HCT116 (cell line): ENCODE measurements around the gene RANBP6. TPM values are rescaled to one million over a fixed set of nuclear protein-coding genes. Genes with fewer than 3 reads are reported as not detected.

Source experiments
- ATAC-seq: fragments of 200-7000 bp; cut with Tn5 transposase; 2 replicates; pipeline ENCODE4 v1.9.1; 2020; ENCODE audit warnings: mild to moderate bottlenecking, moderate library complexity
- BruUV-seq: library from RNA; stranded (reverse); fragments of 400-500 nt; replicated peaks from 2 replicates; lab custom pipeline; 2021; lab: Mats Ljungman, UMichigan
- CTCF ChIA-PET: fragments of 300-600 bp; sonication (Branson Sonifier 250); formaldehyde crosslinking; loops from one replicate; lab custom pipeline; 2021; ENCODE audit warnings: antibody characterized with exemption; lab: Charles Lee
- POLR2A ChIA-PET: fragments of 300-600, 350-600 bp; sonication (Branson Sonifier 250); formaldehyde crosslinking; loops from one replicate; lab custom pipeline; 2021; ENCODE audit warnings: antibody characterized with exemption; lab: Charles Lee
- RAD21 ChIA-PET, 2 experiments: fragments of 300-600 bp; sonication (Branson Sonifier 250); formaldehyde crosslinking; loops; one replicate each; lab custom pipeline; 2023; ENCODE audit warnings: low total read pairs in 2 of 2; ENCODE audit not compliant: uncharacterized antibody in 2 of 2, unreplicated experiment in 2 of 2, low non-redundant PET in 1 of 2; lab: Charles Lee
- DNase-seq: peaks from one replicate; pipeline ENCODE4 v3.0.0-alpha.2; 2010; ENCODE audit warnings: low read depth, low spot score
- H2AFZ ChIP-seq: fragments of 200-600 bp; shearing (Covaris generic), sonication (generic); 2 replicates; pipeline ENCODE4 v1.6.1; 2017; ENCODE audit warnings: low read depth, mixed run types, mixed read lengths, antibody characterized with exemption, low read length; ENCODE audit not compliant: poor library complexity, severe bottlenecking
- H3K27ac ChIP-seq: 2 replicates; pipeline ENCODE4 v1.5.1; 2012; ENCODE audit warnings: low read depth, low read length
- H3K27me3 ChIP-seq: fragments of 200-600 bp; sonication (generic); 2 replicates; pipeline ENCODE4 v1.6.1; 2016; ENCODE audit warnings: mixed run types, low read length, mixed read lengths; ENCODE audit not compliant: insufficient read depth
- H3K36me3 ChIP-seq, 2 experiments: fragments of 200-500 bp in 1 of 2; fragments of 200-600 bp in 1 of 2; sonication (Bioruptor generic) in 1 of 2; sonication (generic) in 1 of 2; 2 replicates each; pipeline versions ENCODE4 v1.5.1 to v1.6.1; 2014 to 2016; ENCODE audit warnings: low read length in 2 of 2, inconsistent platforms in 1 of 2, mixed read lengths in 1 of 2, mixed run types in 1 of 2; ENCODE audit not compliant: insufficient read depth in 2 of 2, control insufficient read depth in 1 of 2
- H3K4me1 ChIP-seq, 2 experiments: fragments of 200-600 bp in 1 of 2; sonication (generic) in 1 of 2; 2 replicates each; pipeline versions ENCODE4 v1.5.1 to v1.6.1; 2012 to 2017; ENCODE audit warnings: low read length in 2 of 2, inconsistent platforms in 1 of 2, mild to moderate bottlenecking in 1 of 2, mixed read lengths in 1 of 2, mixed run types in 1 of 2, moderate library complexity in 1 of 2; ENCODE audit not compliant: insufficient read depth in 2 of 2, control insufficient read depth in 1 of 2
- H3K4me2 ChIP-seq: fragments of 200-600 bp; sonication (generic); 2 replicates; pipeline ENCODE4 v1.6.1; 2017; ENCODE audit warnings: mixed run types, low read length, mixed read lengths
- H3K4me3 ChIP-seq, 2 experiments: fragments of 200-600 bp in 1 of 2; sonication (generic) in 1 of 2; replicated peaks in 1 of 2; 2 replicates each; pipeline ENCODE4 v1.5.1; 2011 to 2016; ENCODE audit warnings: low read length in 2 of 2, control low read depth in 1 of 2, low read depth in 1 of 2, mild to moderate bottlenecking in 1 of 2, mixed read lengths in 1 of 2, mixed run types in 1 of 2
- H3K79me2 ChIP-seq: fragments of 200-600 bp; sonication (generic); 2 replicates; pipeline ENCODE4 v1.6.1; 2017; ENCODE audit warnings: mild to moderate bottlenecking, mixed run types, low read length, moderate library complexity, mixed read lengths; ENCODE audit not compliant: insufficient read depth
- H3K9ac ChIP-seq: fragments of 200-600 bp; sonication (generic); 2 replicates; pipeline ENCODE4 v1.6.1; 2016; ENCODE audit warnings: low read length, mixed read lengths
- H3K9me2 ChIP-seq: fragments of 200-600 bp; sonication (generic), shearing (Covaris generic); 2 replicates; pipeline ENCODE4 v1.6.1; 2017; ENCODE audit warnings: mixed run types, mild to moderate bottlenecking, moderate library complexity; ENCODE audit not compliant: insufficient read depth
- H3K9me3 ChIP-seq, 2 experiments: fragments of 200-500 bp in 1 of 2; fragments of 200-600 bp in 1 of 2; sonication (Bioruptor generic) in 1 of 2; sonication (generic) in 1 of 2; 2 replicates each; pipeline ENCODE4 v1.6.1; 2014 to 2017; ENCODE audit warnings: low read length in 2 of 2, mixed read lengths in 2 of 2, inconsistent platforms in 1 of 2, low read depth in 1 of 2, mild to moderate bottlenecking in 1 of 2, mixed run types in 1 of 2, moderate library complexity in 1 of 2; ENCODE audit not compliant: control insufficient read depth in 1 of 2, insufficient read depth in 1 of 2
- H4K20me1 ChIP-seq: fragments of 200-600 bp; sonication (generic), shearing (Covaris generic); 2 replicates; pipeline ENCODE4 v1.6.1; 2017; ENCODE audit warnings: mixed run types, mild to moderate bottlenecking, moderate library complexity; ENCODE audit not compliant: insufficient read depth
- ATF3 ChIP-seq: IDR thresholded peaks from 2 replicates; pipeline ENCODE4 v1.6.1; 2012
- CEBPB ChIP-seq: IDR thresholded peaks from 2 replicates; pipeline ENCODE4 v1.6.1; 2012; ENCODE audit warnings: low read depth
- CTCF ChIP-seq, 3 experiments: fragments of 200-600 bp in 1 of 3; sonication (generic) in 1 of 3; IDR thresholded peaks in 2 of 3; conservative IDR thresholded peaks in 1 of 3; 2 replicates each; pipeline ENCODE4 v1.5.1; 2012 to 2017; ENCODE audit warnings: low read depth in 2 of 3, low read length in 2 of 3, antibody characterized with exemption in 1 of 3, borderline replicate concordance in 1 of 3, control low read depth in 1 of 3, mild to moderate bottlenecking in 1 of 3, mixed read lengths in 1 of 3, mixed run types in 1 of 3, moderate library complexity in 1 of 3; ENCODE audit not compliant: insufficient read depth in 1 of 3
- EGR1 ChIP-seq: IDR thresholded peaks from 2 replicates; pipeline ENCODE4 v1.6.1; 2012; ENCODE audit warnings: low read depth
- ELF1 ChIP-seq: IDR thresholded peaks from 2 replicates; pipeline ENCODE4 v1.6.1; 2012; ENCODE audit warnings: low read depth, borderline replicate concordance
- EZH2phosphoT487 ChIP-seq: fragments of 200-600 bp; IDR thresholded peaks from 2 replicates; pipeline ENCODE4 v1.6.1; 2018; ENCODE audit warnings: antibody characterized with exemption, borderline replicate concordance
- JUND ChIP-seq: IDR thresholded peaks from 2 replicates; pipeline ENCODE4 v1.6.1; 2012
- MAX ChIP-seq: IDR thresholded peaks from 2 replicates; pipeline ENCODE4 v1.6.1; 2012
- POLR2AphosphoS5 ChIP-seq: IDR thresholded peaks from 2 replicates; pipeline ENCODE4 v1.6.1; 2011; ENCODE audit warnings: mild to moderate bottlenecking, low read depth, low read length, moderate library complexity
- SRF ChIP-seq: IDR thresholded peaks from 2 replicates; pipeline ENCODE4 v1.6.1; 2012; ENCODE audit warnings: low read depth
- TCF7L2 ChIP-seq: IDR thresholded peaks from 2 replicates; pipeline ENCODE4 v1.7.0; 2011; ENCODE audit warnings: borderline replicate concordance, inconsistent platforms; ENCODE audit not compliant: insufficient read depth, insufficient read length; ENCODE audit errors: extremely low read depth
- ZBTB33 ChIP-seq: IDR thresholded peaks from 2 replicates; pipeline ENCODE4 v1.6.1; 2011; ENCODE audit warnings: mild to moderate bottlenecking, low read length, moderate library complexity; ENCODE audit not compliant: insufficient replicate concordance; ENCODE audit errors: extremely low read depth
- ZFX ChIP-seq: fragments of 450-650 bp; IDR thresholded peaks from 2 replicates; pipeline ENCODE4 v1.6.1; 2017
- ZNF274 ChIP-seq: fragments of 200-500 bp; sonication (Bioruptor generic); IDR thresholded peaks from 2 replicates; pipeline ENCODE4 v1.6.1; 2014; ENCODE audit warnings: mild to moderate bottlenecking, low read depth, low read length, inconsistent platforms
- intact Hi-C: fragments of 100-400 bp; cut with micrococcal nuclease; formaldehyde crosslinking; loops from 2 replicates; pipeline ENCODE4 v1.10.0; 2022
- total RNA-seq: library from RNA; stranded (reverse); gene quantifications from one replicate; pipeline ENCODE4 v1.2.1, GENCODE V29; 2021; ENCODE audit not compliant: unreplicated experiment

RANBP6 gene
- total RNA-seq, 1 experiment from 2014 or later: 12.7 TPM

GRCh38 chr9:5983042-5983441 is 32.4 kb downstream of the RANBP6 start:
- ATAC-seq: no peak
- TF ChIP-seq EGR1 (no peak), CTCF (IDR thresholded peaks at IDR 0.05 in 2 of 3, conservative IDR thresholded peaks at IDR 0.05 in 1 of 3; ENCODE audit: borderline replicate concordance in 1 of 3, insufficient read depth in 1 of 3, low read depth in 2 of 3, low read length in 2 of 3) (no peak), MAX (no peak), ATF3 (no peak), POLR2AphosphoS5 (no peak), ZBTB33 (no peak), JUND (no peak), TCF7L2 (no peak), ZNF274 (no peak), SRF (no peak), ZFX (no peak), EZH2phosphoT487 (no peak), ELF1 (no peak), CEBPB (no peak)
- ChIA-PET POLR2A (no interaction called here), CTCF (no interaction called here), RAD21 (no interaction called here)
- H3K36me3 ChIP-seq: no peaks in the 10 kb centered on the region
- no peaks in the 10 kb centered on the region for H4K20me1 ChIP-seq
- intact Hi-C loops: no loop called here
- no peak overlapping the region for H3K9ac ChIP-seq
- H3K27me3 ChIP-seq: no peaks in the 10 kb centered on the region
- H3K9me3 ChIP-seq: no peaks in the 10 kb centered on the region
- DNase-seq: no peak
- H3K79me2 ChIP-seq: no peaks in the 10 kb centered on the region
- H2AFZ ChIP-seq: no peak overlapping the region
- H3K4me2 ChIP-seq: no peak overlapping the region
- H3K9me2 ChIP-seq: no peaks in the 10 kb centered on the region
- BruUV-seq: no TSS peak
- no peak overlapping the region for H3K27ac ChIP-seq
- H3K4me3 ChIP-seq: no peak overlapping the region
- H3K4me1 ChIP-seq: peaks cover 0 to 6% of the 10 kb centered on the region in 2 experiments; a peak in 2 of 4 replicates
